HG03442 (cell line): ENCODE measurements around the gene ANKRD39.
"Not testable (repeated sequence)": the region's sequence is repeated elsewhere in the genome, so short reads cannot be mapped to it uniquely, and the experiment has no call there.

ENCODE experiments used
- ATAC-seq: cut with Tn5 transposase; IDR thresholded peaks from one replicate; pipeline ENCODE4 v1.9.1; 2021; ENCODE audit warnings: mild to moderate bottlenecking, moderate library complexity; ENCODE audit not compliant: unreplicated experiment

The ANKRD39 gene, protein sequence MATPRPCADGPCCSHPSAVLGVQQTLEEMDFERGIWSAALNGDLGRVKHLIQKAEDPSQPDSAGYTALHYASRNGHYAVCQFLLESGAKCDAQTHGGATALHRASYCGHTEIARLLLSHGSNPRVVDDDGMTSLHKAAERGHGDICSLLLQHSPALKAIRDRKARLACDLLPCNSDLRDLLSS

DNA sequence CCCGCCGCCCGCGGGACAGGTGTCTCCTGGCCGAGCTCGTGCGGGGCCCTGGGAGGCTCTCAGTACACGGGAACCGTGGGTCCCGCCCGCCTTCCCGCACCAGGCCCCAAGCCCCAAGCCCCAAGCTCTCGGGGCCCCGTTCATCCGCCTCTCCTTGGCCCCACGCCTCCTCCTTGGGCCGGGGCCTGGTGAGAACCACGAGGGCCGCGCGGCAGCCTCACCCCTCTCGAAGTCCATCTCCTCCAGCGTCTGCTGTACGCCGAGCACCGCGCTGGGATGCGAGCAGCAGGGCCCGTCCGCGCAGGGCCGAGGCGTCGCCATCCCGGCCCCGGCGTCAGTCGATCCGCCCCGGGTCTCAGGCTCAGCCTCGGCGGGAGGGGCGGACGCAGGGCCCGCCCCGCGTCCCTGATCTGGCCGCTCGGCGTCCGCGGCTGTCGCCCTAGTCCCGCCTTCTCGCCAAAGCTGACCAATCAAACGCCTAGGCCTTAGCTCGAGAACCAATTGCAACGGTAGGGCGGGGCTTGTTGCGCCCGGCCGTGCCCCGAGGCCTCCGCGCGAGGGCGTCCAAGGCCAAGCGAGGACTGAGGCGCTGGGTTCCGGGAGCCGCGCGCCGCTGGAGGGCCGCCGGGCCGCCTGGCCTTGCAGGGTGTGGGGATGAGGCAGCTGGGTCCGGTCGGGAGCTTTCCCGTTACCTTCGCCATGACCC lies at the start of gene ANKRD39:
Gene ANKRD39 (minus strand): TSS at position 350 of the 706 bp plus-strand sequence. CDS start 29 bp downstream, at position 321.
- ATAC-seq = peak; percentile 89

GRCh38 chr2:96906729-96907114 lies 48.9 kb upstream of the ANKRD39 start:
- no peak for ATAC-seq

DNA sequence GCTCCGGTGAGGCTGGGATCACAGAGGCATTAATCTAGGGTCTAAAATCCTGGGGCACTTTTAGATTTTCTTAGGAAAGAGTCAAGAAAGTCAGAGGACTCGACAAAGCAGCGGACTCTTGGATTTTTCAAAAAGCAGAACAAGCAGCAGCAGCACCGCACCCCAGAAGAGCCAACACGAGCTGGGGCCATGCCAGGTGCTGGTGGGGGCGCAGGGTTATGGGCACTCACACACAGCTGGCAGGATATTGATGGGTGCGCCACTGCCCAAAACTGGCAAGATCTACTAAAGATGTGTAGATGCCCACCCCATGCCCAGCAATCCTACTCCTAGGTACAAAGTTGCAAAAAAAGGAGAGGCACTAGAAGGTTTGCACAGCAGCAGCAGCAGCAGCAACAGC lies 46.0 kb upstream of the ANKRD39 start:
- ATAC-seq = no peak

GRCh38 chr2:96903318-96903717 lies 45.5 kb upstream of the ANKRD39 start:
- no peak for ATAC-seq

GRCh38 chr2:96900237-96900636 lies 42.4 kb upstream of the ANKRD39 start:
- no peak for ATAC-seq

DNA sequence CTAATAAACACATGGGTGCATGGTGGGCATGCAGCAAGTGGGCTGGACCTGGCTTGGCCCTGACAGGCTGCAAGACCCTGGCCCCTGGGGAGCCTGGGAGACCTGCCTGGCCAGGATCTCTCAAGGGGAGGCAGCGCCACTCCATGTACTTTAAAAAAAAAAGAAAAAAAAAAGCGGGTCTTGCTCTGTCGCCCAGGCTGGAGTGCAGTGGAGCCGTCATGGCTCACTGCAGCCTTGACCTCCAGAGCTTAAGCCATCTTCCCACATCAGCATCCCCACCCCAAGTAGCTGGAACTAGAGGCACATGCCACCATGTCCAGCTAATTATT lies 41.6 kb upstream of the ANKRD39 start:
- no peak for ATAC-seq

- ATAC-seq = no peak
Measured at GRCh38 chr2:96898641-96899412, 41.0 kb upstream of the ANKRD39 start.

DNA sequence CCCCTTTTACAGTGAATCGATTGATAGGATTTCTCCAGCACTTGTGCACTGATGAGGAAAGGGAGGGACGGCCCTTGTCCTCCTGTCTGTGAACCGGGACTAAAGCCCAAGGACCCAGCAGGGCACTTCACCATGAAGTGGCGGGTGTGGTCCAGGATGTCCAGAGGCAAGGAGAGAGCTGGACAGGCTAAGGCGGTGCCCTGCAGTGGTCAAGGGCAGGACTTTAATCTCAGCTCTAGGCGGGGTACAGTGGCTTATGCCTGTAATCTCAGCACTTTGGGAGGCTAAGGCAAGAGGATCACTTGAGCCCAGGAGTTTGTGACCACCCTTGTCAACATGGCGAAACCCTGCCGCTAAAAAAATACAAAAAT lies 40.3 kb upstream of the ANKRD39 start:
- ATAC-seq = no peak

GRCh38 chr2:96897491-96898134 lies 39.8 kb upstream of the ANKRD39 start:
- no peak for ATAC-seq

DNA sequence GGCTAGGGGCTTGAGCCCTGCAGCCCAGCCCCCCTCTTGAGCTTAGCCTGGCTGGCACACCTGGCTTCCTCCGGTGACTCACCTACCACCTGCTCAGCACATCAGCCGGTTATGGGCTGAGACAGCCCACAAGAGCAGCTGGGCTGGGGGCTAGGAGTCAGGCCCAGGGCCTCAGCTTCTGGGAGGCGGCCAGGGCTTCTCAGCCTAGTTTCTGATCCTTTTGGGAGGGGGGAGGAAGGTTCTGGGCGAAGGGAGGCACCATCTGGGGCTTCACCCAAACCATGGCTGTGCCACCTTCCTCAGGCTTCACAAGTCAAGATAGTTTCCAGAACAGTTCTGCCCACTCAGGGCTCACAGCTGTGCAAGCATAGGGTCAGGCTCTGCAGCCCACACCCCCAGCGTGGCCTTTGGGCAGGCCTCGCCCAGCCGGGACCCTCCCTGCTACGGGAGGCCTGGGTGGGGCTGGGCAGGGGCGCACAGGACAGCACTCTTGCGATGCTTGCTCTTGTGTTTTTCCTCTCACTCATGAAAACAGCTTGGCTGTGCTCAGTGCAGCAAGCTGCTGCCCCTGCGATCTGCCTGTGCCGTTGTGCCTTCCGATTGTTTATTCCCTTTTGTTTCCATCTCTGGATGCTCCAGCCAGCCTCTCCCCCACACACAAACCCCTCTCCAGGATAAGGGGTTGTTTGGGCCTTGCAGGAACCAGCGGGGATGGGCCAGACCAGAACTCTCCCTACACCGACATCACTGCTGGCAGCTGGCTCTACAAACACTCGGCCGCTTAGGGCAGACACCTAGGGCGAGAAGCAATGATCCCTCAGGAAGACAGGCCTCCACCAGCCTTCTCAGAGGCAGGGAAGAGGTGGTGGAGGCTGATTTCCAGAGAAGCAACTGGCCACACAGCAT lies 38.2 kb upstream of the ANKRD39 start:
- ATAC-seq = no peak

- ATAC-seq = no peak
Measured at GRCh38 chr2:96895032-96895745, 37.4 kb upstream of the ANKRD39 start.

DNA sequence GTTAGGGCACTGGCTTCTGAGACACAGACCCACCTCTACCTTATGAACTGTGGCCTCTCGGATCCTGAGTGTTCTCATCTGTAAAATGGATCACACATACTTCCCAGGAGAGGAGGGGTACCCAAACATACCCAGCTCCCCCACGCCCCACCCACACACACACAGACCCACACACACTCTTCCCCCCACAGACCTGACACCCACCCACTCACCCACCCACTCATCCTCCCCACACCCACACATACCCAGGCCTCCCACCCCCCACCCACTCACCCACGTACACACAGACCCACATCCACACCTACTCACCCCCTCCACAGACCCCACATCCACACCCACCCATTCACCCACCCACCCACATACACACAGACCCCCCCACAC lies 36.3 kb upstream of the ANKRD39 start:
- ATAC-seq = no peak

DNA sequence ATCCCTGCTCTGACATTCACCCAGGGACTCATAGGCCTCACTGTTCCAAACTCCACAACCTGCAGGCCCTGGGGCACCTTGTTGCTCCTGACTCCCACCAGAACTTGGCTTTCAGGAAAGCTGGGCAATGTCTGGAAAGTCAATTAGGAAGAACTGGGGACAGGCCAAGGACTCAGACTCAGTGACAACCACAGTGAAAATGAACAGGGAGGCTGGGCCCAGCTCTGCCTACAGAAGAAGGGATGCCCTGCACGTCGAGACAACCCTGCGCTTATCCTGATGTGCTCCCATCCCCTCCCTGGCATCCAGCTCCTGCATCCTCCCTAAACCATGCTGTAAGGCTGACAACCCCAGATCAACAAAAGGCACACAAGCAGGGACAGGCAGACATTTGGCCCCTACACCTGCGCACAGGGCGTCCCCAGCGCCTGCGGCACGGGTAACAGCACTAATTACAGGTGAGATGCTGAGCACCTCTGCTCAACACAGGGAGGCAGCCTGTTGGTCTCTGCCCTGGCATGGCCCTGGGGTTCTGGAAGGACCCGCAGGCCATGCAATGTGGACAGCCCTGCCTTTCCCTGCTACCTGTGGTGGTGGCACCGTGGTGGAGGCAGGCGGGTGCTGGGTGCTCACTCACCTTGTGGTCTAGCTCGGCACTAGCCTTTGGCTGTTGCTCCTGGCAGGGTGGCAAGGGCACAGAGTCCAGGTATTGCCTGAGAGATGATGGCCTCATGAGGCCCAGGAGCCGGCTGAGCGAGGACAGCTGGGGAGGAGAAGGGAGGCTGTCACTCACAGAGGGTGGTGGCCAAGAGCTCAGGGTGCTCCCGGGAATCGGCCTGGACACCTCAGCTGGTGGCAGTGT lies 35.7 kb upstream of the ANKRD39 start:
- ATAC-seq = no peak

DNA sequence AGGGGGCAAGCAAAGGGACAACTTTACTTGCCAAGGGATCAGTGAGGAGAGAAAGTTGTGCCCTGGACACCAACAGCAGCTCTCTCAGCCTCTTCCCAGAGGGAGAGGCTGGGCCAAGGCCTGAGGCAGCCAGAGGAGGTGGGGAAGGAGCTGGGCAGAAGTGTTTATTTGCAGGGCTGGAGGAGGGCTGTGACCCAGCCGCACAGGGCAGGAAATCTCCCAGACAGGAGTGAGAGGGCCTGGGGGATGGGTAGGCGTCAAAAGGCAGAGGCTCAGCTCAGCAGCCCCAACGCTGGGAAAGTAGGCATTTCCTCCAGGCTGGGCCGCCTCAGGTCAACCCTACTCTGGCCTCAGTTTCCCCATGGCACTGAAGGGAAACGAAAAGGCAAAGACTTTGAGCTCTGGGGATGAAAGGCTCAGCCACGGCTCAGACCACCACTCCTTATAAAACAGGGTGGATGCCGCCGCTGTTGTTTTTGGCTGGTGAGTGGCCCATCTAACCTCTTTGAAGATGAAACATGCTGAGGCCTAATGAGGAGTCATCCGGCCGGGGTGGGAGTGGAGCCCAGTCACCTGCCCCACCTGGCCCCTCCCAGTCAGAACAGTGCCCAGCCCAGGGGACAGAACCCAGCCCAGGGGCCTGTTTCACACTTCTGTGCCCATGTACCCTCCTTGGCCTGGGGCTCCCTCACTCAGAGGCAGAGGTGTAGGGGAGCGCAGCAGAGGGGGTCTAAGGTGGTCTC lies 33.9 kb upstream of the ANKRD39 start:
- ATAC-seq = no peak

GRCh38 chr2:96890726-96891385 lies 33.0 kb upstream of the ANKRD39 start:
- no peak for ATAC-seq

DNA sequence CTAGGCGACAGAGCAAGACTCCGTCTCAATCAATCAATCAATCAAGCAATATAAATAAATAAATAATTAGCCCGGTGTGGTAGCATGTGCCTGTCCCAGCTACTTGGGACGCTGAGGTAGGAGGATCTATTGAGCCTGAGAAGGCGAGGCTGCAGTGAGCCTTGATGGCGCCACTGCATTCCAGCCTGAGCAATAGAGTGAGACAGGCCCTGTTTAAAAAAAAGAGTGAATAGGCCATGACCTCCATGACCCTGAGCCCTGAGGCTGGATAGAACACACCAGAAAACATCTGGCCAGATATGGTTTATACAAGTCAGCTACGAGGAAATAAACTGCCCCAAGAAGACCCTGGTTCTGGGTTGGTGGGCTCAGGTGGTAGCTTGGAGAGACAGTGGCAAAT lies 32.4 kb upstream of the ANKRD39 start:
- no peak for ATAC-seq

- not testable (repeated sequence) for ATAC-seq
Measured at GRCh38 chr2:96889502-96889901, 31.7 kb upstream of the ANKRD39 start.
